H1 (cell line): ENCODE results near the gene LSM3. TPM values are rescaled to one million over a fixed set of nuclear protein-coding genes. Genes with fewer than 3 reads are reported as not detected.
A peak's percentile ranks its signal among the peaks of the same experiment; 100 is the strongest.

ENCODE experiments used
- CTCF ChIA-PET: fragments of 300-600 bp; sonication (Branson Sonifier 250); formaldehyde crosslinking; loops from one replicate; lab custom pipeline; 2021; ENCODE audit not compliant: partially characterized antibody; lab: Charles Lee
- POLR2A ChIA-PET: fragments of 300-600 bp; sonication (Branson Sonifier 250); formaldehyde crosslinking; loops from one replicate; lab custom pipeline; 2021; ENCODE audit warnings: inconsistent platforms; ENCODE audit not compliant: partially characterized antibody; lab: Charles Lee
- DNase-seq, 2 experiments: peaks; one replicate each; pipeline versions ENCODE4 v3.0.0 to v3.0.0-alpha.2; 2010 to 2022; ENCODE audit warnings: low spot score in 2 of 2, low read depth in 1 of 2, mixed read lengths in 1 of 2
- FAIRE-seq: peaks from 2 replicates; lab custom pipeline; 2011; peaks lifted over from hg19 to GRCh38; lab: Jason Lieb, UNC
- H2AFZ ChIP-seq: 2 replicates; pipeline ENCODE4 v1.8.1; 2012; ENCODE audit warnings: low read length, inconsistent platforms
- H2AK5ac ChIP-seq: 2 replicates; pipeline ENCODE4 v1.6.1; 2013; ENCODE audit warnings: low read depth, low read length
- H2BK120ac ChIP-seq: replicated peaks from 2 replicates; pipeline ENCODE3; 2013; ENCODE audit warnings: low read depth, low read length, inconsistent platforms
- H2BK12ac ChIP-seq: 2 replicates; pipeline ENCODE4 v1.6.1; 2013; ENCODE audit warnings: low read depth, low read length
- H2BK15ac ChIP-seq: 2 replicates; pipeline ENCODE4 v1.6.1; 2013; ENCODE audit warnings: low read length
- H2BK20ac ChIP-seq: 2 replicates; pipeline ENCODE4 v1.6.1; 2013; ENCODE audit warnings: low read length
- H2BK5ac ChIP-seq: 2 replicates; pipeline ENCODE4 v1.6.1; 2013; ENCODE audit warnings: low read depth, low read length
- H3K14ac ChIP-seq: 2 replicates; pipeline ENCODE4 v1.6.1; 2013; ENCODE audit warnings: inconsistent platforms; ENCODE audit not compliant: insufficient read length
- H3K18ac ChIP-seq: 2 replicates; pipeline ENCODE4 v1.6.1; 2013; ENCODE audit warnings: low read length; ENCODE audit errors: extremely low read depth
- H3K23ac ChIP-seq: 2 replicates; pipeline ENCODE4 v1.6.1; 2013; ENCODE audit warnings: inconsistent platforms; ENCODE audit not compliant: insufficient read length
- H3K23me2 ChIP-seq: 2 replicates; pipeline ENCODE4 v1.6.1; 2013; ENCODE audit warnings: low read depth, low read length
- H3K27ac ChIP-seq: 2 replicates; pipeline ENCODE4 v1.6.1; 2011; ENCODE audit warnings: low read depth, low read length, inconsistent platforms
- H3K27me3 ChIP-seq, 4 experiments: replicated peaks in 1 of 4; 1 replicate in 1 of 4; 2 replicates in 3 of 4; pipeline versions ENCODE4 v1.6.1 to v1.8.1; 2011 to 2013; ENCODE audit warnings: low read length in 3 of 4, mild to moderate bottlenecking in 3 of 4, inconsistent platforms in 2 of 4, mixed read lengths in 2 of 4, moderate library complexity in 1 of 4; ENCODE audit not compliant: control insufficient read depth in 3 of 4, insufficient read depth in 3 of 4; ENCODE audit errors: extremely low read depth in 1 of 4
- H3K36me3 ChIP-seq, 4 experiments: 2 replicates each; pipeline versions ENCODE4 v1.6.1 to v1.8.1; 2011 to 2013; ENCODE audit warnings: mild to moderate bottlenecking in 4 of 4, low read length in 3 of 4, moderate library complexity in 2 of 4, control low read depth in 1 of 4, inconsistent platforms in 1 of 4; ENCODE audit not compliant: insufficient read depth in 4 of 4, control insufficient read depth in 2 of 4
- H3K4ac ChIP-seq: replicated peaks from 2 replicates; pipeline ENCODE3; 2013; ENCODE audit warnings: low read length, low read depth, mixed read lengths, inconsistent platforms; ENCODE audit not compliant: insufficient read length
- H3K4me1 ChIP-seq, 4 experiments: replicated peaks in 1 of 4; 1 replicate in 1 of 4; 2 replicates in 3 of 4; pipeline versions ENCODE4 v1.6.1 to v1.8.1; 2011 to 2013; ENCODE audit warnings: low read length in 3 of 4, inconsistent platforms in 2 of 4, mixed read lengths in 1 of 4; ENCODE audit not compliant: insufficient read depth in 4 of 4, control insufficient read depth in 3 of 4
- H3K4me2 ChIP-seq, 2 experiments: 2 replicates each; pipeline versions ENCODE4 v1.6.1 to v1.8.1; 2011 to 2013; ENCODE audit warnings: low read depth in 2 of 2, low read length in 2 of 2, control low read depth in 1 of 2, inconsistent platforms in 1 of 2, mild to moderate bottlenecking in 1 of 2; ENCODE audit not compliant: insufficient read depth in 1 of 2
- H3K4me3 ChIP-seq, 4 experiments: fragments of 200-600, 300-600 bp in 1 of 4; sonication (generic), shearing (Covaris generic), sonication (Bioruptor Twin) in 1 of 4; 2 replicates each; pipeline versions ENCODE4 v1.5.1 to v1.8.1; 2011 to 2016; ENCODE audit warnings: low read length in 4 of 4, low read depth in 3 of 4, control low read depth in 2 of 4, inconsistent platforms in 2 of 4, mild to moderate bottlenecking in 2 of 4, mixed read lengths in 1 of 4, moderate library complexity in 1 of 4; ENCODE audit not compliant: insufficient read depth in 2 of 4; ENCODE audit errors: extremely low read depth in 1 of 4
- H3K56ac ChIP-seq: replicated peaks from 2 replicates; pipeline ENCODE3; 2013; ENCODE audit warnings: low read depth, mild to moderate bottlenecking, mixed read lengths, low read length, inconsistent platforms; ENCODE audit not compliant: insufficient read length
- H3K79me1 ChIP-seq: 2 replicates; pipeline ENCODE4 v1.6.1; 2013; ENCODE audit warnings: low read depth, low read length, control low read depth
- H3K79me2 ChIP-seq, 2 experiments: 2 replicates each; pipeline versions ENCODE4 v1.6.1 to v1.8.1; 2012 to 2013; ENCODE audit warnings: low read length in 2 of 2, mild to moderate bottlenecking in 2 of 2, inconsistent platforms in 1 of 2; ENCODE audit not compliant: insufficient read depth in 2 of 2, control insufficient read depth in 1 of 2
- H3K9ac ChIP-seq, 4 experiments: replicated peaks in 1 of 4; 1 replicate in 1 of 4; 2 replicates in 3 of 4; pipeline versions ENCODE4 v1.6.1 to v1.8.1; 2011 to 2013; ENCODE audit warnings: low read depth in 3 of 4, low read length in 3 of 4, control low read depth in 2 of 4, mild to moderate bottlenecking in 2 of 4, moderate library complexity in 2 of 4, inconsistent platforms in 1 of 4; ENCODE audit errors: extremely low read depth in 1 of 4
- H3K9me3 ChIP-seq, 2 experiments: 2 replicates each; pipeline versions ENCODE4 v1.6.1 to v1.8.1; 2012 to 2013; ENCODE audit warnings: mild to moderate bottlenecking in 2 of 2, moderate library complexity in 2 of 2, control low read depth in 1 of 2, inconsistent platforms in 1 of 2, low read depth in 1 of 2, low read length in 1 of 2, mixed read lengths in 1 of 2; ENCODE audit not compliant: insufficient read depth in 2 of 2
- H4K20me1 ChIP-seq, 2 experiments: replicated peaks in 1 of 2; 2 replicates each; pipeline versions ENCODE3 to v1.8.1; 2011 to 2013; ENCODE audit warnings: inconsistent platforms in 2 of 2, low read length in 2 of 2, mild to moderate bottlenecking in 1 of 2; ENCODE audit not compliant: insufficient read depth in 2 of 2, control insufficient read depth in 1 of 2
- H4K5ac ChIP-seq: 2 replicates; pipeline ENCODE4 v1.6.1; 2013; ENCODE audit warnings: low read length, low read depth, mixed read lengths, inconsistent platforms; ENCODE audit not compliant: insufficient read length
- H4K8ac ChIP-seq: 2 replicates; pipeline ENCODE4 v1.8.0; 2013; ENCODE audit warnings: mild to moderate bottlenecking, moderate library complexity, low read length, inconsistent platforms; ENCODE audit not compliant: insufficient read depth; ENCODE audit errors: extremely low read depth
- H4K91ac ChIP-seq: replicated peaks from 2 replicates; pipeline ENCODE3; 2013; ENCODE audit warnings: low read length, mixed read lengths, inconsistent platforms; ENCODE audit not compliant: insufficient read length
- CHD1 ChIP-seq: IDR thresholded peaks from 2 replicates; pipeline ENCODE4 v1.6.1; 2012; ENCODE audit warnings: low read depth, low read length, improper control_type of control experiment
- CHD2 ChIP-seq: IDR thresholded peaks from 2 replicates; pipeline ENCODE4 v1.6.1; 2012; ENCODE audit warnings: low read length, improper control_type of control experiment
- EZH2 ChIP-seq: fragments of 200-600 bp; sonication (generic); IDR thresholded peaks from 2 replicates; pipeline ENCODE4 v1.7.1; 2012; ENCODE audit warnings: low read depth, mild to moderate bottlenecking, moderate library complexity, low read length, inconsistent platforms; ENCODE audit not compliant: severe bottlenecking
- JUND ChIP-seq: IDR thresholded peaks from 2 replicates; pipeline ENCODE4 v1.6.1; 2011; ENCODE audit warnings: mild to moderate bottlenecking, improper control_type of control experiment, low read length
- KDM4A ChIP-seq: IDR thresholded peaks from one replicate; pipeline ENCODE4 v1.7.1; 2012; ENCODE audit warnings: low read depth, mild to moderate bottlenecking, moderate library complexity, low read length, inconsistent platforms; ENCODE audit not compliant: severe bottlenecking
- SP4 ChIP-seq: IDR thresholded peaks from 2 replicates; pipeline ENCODE4 v1.6.1; 2012; ENCODE audit warnings: low read length, inconsistent platforms
- SRF ChIP-seq: IDR thresholded peaks from 2 replicates; pipeline ENCODE4 v1.6.1; 2011; ENCODE audit warnings: mild to moderate bottlenecking, low read depth, low read length, moderate library complexity
- TAF7 ChIP-seq: optimal IDR thresholded peaks from 2 replicates; pipeline ENCODE3; 2011; ENCODE audit warnings: low read depth, mild to moderate bottlenecking, inconsistent platforms, low read length, moderate library complexity, borderline replicate concordance
- WGBS, 2 experiments: shearing (Covaris generic) in 1 of 2; methylation state at CpG; one replicate each; pipeline versions ENCODE4 v1.1.6 to v1.1.7; 2013 to 2015; ENCODE audit warnings: low lambda C conversion rate in 2 of 2, mixed read lengths in 2 of 2, inconsistent platforms in 1 of 2, low coverage in 1 of 2, missing lambda C conversion rate in 1 of 2; ENCODE audit not compliant: insufficient replicate concordance in 2 of 2, insufficient coverage in 1 of 2, insufficient read length in 1 of 2; ENCODE audit errors: extremely low coverage in 1 of 2, missing lambda C conversion rate in 1 of 2; 5-methylcytosine and 5-hydroxymethylcytosine counted together
- polyA plus RNA-seq, 7 experiments: library from polyadenylated mRNA; depleted of rRNA in 3 of 7; stranded (reverse) in 5 of 7; unstranded in 2 of 7; fragments of >200 nt in 5 of 7; fragments of 200-250 nt in 2 of 7; gene quantifications; 1 replicate in 5 of 7; 2 replicates in 1 of 7; 4 replicates in 1 of 7; pipeline versions ENCODE4 v1.2.1 to v1.2.3, GENCODE V29; 2011 to 2013; ENCODE audit warnings: missing spikeins in 2 of 7, mixed read lengths in 2 of 7
- total RNA-seq: library from RNA; stranded (reverse); fragmentation: NEBNext Ultra II Directional; extraction: Animal tissue kit (Norgen Biotek cat#: 25700); gene quantifications from 2 replicates; pipeline ENCODE4 v1.2.1, GENCODE V29; 2021
- TF ChIP-seq, protein P1 (sequence below): IDR thresholded peaks from 2 replicates; pipeline ENCODE4 v1.6.1; 2012; ENCODE audit warnings: low read length, inconsistent platforms
- TF ChIP-seq, protein P2 (sequence below): IDR thresholded peaks from 2 replicates; pipeline ENCODE4 v1.6.1; 2012; ENCODE audit warnings: inconsistent platforms
- TF ChIP-seq, protein P3 (sequence below): IDR thresholded peaks from 2 replicates; pipeline ENCODE4 v1.6.1; 2012; ENCODE audit warnings: inconsistent platforms

Gene LSM3
- total and polyA plus RNA-seq, 2 of the 8 experiments (the other 6 are each of a cell fraction or from before 2014, with no cell fraction given): 7.1 to 25.4 TPM

DNA sequence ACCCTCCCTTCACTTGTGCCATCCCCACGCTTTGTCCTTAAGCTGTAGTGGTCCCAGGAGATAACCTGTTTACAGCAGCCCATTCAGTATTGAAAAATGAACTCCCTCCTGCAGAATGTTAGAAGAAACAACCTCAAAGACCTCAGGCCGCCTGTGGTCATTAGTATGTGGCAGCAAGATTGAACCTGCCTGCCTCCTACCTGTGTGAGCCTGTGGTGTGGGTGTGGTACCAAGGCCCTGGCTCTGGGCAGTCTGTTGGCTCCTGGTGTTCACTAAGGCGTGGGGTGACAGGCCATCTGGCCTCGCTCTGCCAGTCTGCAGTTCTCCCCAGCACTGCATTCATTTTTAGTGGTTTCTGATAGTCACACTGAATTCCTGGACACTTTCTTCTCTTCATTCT, 21.0 kb downstream of the LSM3 start:
- H2BK120ac ChIP-seq: no peak overlapping the region
- no peak overlapping the region for H4K91ac ChIP-seq
- H4K5ac ChIP-seq: no peak overlapping the region
- H3K27me3 ChIP-seq: no peaks in the 10 kb centered on the region
- H3K9ac ChIP-seq: no peak overlapping the region
- H3K4ac ChIP-seq: no peak overlapping the region
- peaks cover 4% of the 10 kb centered on the region in 2 experiments for H4K20me1 ChIP-seq
- H3K4me3 ChIP-seq: no peak overlapping the region
- 82% methylated on average over 4 of the region's 4 CpGs; no CpG with 5 or more reads in 1 of the 2 experiments for WGBS, 2 experiments
- ChIA-PET CTCF (interaction anchor here (0.6 to 7.6 kb wide), 7 partner anchors 15 to 262 kb away, joined by 3 to 157 read pairs (median 4); no protein-coding TSS in a partner anchor), POLR2A (interaction anchor here (1.1 to 2.6 kb wide), 2 partner anchors 21 to 75 kb away, joined by 3 to 12 read pairs; partner anchors contain the start of genes CHCHD4, LSM3, TMEM43 and XPC)
- no peak overlapping the region for H2BK5ac ChIP-seq
- no peak overlapping the region for H2AFZ ChIP-seq
- H3K79me1 ChIP-seq: no peaks in the 10 kb centered on the region; the same call in none of the 2 replicates
- no peak overlapping the region for H3K14ac ChIP-seq
- no peak overlapping the region for H4K8ac ChIP-seq
- H3K36me3 ChIP-seq: peaks cover 4 to 15% (median 7%) of the 10 kb centered on the region in 4 experiments; a peak in 6 of 8 replicates
- no peak overlapping the region for H3K18ac ChIP-seq
- H3K4me2 ChIP-seq: no peak overlapping the region
- no peak overlapping the region for H3K27ac ChIP-seq
- H3K4me1 ChIP-seq: no peaks in the 10 kb centered on the region; a peak in 2 of 7 replicates
- no peaks in the 10 kb centered on the region for H3K9me3 ChIP-seq
- no peak overlapping the region for H2BK15ac ChIP-seq
- peak in 1 of 2 experiments; percentile 27 for DNase-seq
- no peak overlapping the region for H2BK12ac ChIP-seq
- no peaks in the 10 kb centered on the region for H3K23me2 ChIP-seq
- no peak overlapping the region for H3K23ac ChIP-seq
- H2AK5ac ChIP-seq: no peak overlapping the region
- H3K79me2 ChIP-seq: peaks cover 0 to 12% of the 10 kb centered on the region in 2 experiments; a peak in 2 of 4 replicates
- no peak for FAIRE-seq
- no peak overlapping the region for H3K56ac ChIP-seq
- H2BK20ac ChIP-seq: no peak overlapping the region
- TF ChIP-seq SRF (no peak), KDM4A (no peak), JUND (no peak), SP4 (no peak), EZH2 (no peak), CHD1 (no peak), TAF7 (no peak), CHD2 (no peak)
- TF ChIP-seq, protein P1, sequence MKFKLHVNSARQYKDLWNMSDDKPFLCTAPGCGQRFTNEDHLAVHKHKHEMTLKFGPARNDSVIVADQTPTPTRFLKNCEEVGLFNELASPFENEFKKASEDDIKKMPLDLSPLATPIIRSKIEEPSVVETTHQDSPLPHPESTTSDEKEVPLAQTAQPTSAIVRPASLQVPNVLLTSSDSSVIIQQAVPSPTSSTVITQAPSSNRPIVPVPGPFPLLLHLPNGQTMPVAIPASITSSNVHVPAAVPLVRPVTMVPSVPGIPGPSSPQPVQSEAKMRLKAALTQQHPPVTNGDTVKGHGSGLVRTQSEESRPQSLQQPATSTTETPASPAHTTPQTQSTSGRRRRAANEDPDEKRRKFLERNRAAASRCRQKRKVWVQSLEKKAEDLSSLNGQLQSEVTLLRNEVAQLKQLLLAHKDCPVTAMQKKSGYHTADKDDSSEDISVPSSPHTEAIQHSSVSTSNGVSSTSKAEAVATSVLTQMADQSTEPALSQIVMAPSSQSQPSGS: no peak
- TF ChIP-seq, protein P2, sequence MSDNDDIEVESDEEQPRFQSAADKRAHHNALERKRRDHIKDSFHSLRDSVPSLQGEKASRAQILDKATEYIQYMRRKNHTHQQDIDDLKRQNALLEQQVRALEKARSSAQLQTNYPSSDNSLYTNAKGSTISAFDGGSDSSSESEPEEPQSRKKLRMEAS: no peak
- TF ChIP-seq, protein P3, sequence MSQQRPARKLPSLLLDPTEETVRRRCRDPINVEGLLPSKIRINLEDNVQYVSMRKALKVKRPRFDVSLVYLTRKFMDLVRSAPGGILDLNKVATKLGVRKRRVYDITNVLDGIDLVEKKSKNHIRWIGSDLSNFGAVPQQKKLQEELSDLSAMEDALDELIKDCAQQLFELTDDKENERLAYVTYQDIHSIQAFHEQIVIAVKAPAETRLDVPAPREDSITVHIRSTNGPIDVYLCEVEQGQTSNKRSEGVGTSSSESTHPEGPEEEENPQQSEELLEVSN: no peak
